GM18909 (cell line): ENCODE measurements around the gene LILRB2.
"Not testable (repeated sequence)": the region's sequence is repeated elsewhere in the genome, so short reads cannot be mapped to it uniquely, and the experiment has no call there.

Experiments
- ATAC-seq: cut with Tn5 transposase; IDR thresholded peaks from one replicate; pipeline ENCODE4 v1.9.1; 2021; ENCODE audit warnings: mild to moderate bottlenecking; ENCODE audit not compliant: unreplicated experiment, poor library complexity

Gene LILRB2

DNA sequence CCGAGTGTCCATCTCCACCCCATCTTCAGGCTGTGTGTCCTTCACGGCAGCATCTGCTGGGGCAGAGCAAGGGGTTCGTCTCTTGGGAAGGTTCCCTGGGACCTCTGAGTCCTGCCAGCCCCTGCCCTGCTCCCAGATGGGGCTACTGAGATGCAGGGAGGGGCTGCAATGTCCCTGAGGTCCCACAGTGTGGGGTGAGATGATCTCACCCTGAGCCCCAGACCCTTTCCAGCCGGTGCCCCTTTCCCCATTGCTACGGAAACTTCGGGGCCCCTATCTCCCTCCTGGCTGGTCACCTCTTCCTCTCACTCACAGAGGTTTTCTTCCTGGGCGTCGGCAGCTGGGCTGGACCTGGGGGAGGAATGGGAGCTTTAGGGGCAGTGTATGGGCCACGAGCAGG is 5.0 kb downstream of the LILRB2 start:
- ATAC-seq, result no peak

DNA sequence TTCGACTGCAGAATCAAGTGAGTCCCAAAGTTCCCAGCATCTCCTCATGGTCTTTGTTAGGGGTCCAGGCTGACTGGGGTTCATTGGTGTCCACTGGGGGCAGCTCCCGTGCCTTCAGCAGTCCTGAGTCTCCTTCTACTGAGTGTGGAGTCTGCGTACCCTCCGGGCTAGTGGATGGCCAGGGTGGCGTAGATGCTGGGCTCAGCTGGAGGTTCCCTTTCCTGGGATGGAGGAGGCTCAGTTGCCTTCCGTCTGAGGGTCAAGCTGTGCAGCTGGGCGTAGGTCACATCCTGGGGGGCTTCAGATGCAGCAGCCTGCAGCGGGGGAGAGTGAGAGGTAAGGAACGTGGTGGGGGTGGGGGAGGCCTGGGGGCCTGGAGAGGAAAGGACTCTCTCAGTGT is 6.4 kb downstream of the LILRB2 start:
- ATAC-seq, result not testable (repeated sequence)

DNA sequence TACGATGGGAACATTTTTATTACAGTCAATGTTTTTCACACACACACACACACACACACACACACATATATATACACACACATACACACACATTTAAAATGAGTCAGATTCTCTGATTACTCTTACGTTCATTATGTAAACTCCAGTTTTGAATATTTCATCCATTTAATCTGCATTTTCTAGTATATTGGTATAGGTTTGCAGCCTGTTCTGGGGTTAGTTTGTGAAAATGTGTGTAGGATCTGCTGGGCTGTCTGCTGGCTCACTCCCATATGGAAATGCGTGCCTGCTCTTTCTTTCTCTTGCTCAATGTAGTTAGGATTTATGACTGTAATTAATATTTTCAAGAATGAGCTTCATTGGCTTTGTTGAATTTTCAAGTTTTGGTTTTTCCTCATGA is 7.1 kb downstream of the LILRB2 start:
- ATAC-seq, result no peak

DNA sequence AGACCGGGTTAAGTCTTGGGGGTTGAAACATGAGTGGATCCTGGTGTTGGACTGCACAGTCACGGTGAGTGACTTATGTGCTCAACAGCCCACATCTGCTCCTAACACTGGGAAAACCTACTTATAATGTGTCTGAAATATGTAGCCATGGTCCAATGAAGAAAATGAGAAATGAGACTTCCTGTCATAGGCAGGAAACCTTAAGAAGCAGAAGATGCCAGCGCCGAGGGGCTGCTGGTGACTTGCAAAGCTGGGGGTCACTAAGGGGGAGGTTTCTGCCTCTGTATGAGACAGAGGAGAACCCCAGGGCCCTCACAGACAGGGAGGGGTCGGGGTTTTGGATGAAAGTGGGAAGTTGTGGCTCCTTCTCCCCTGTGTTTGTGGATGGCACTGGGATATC is 8.7 kb downstream of the LILRB2 start:
- not testable (repeated sequence) for ATAC-seq

DNA sequence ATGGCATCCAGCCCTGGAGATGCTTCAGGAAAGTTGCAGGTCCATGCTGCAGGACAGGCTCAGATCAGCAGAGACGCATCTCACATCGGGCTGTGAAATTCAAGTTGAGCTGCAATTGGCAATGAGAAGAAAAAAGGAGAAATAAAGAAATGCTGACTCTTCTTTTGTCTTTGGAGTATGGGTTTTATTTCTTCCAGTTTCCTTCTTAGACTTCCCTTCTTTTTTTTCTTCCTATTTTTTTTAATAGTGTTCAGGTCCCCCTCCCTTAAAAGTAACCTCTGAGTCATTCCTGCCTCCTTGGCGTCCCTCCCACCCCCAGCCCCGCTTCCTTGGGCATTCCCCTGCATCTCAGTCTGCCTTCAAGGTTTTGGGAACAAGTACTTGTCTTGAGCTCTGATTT is 9.3 kb downstream of the LILRB2 start:
- ATAC-seq, result not testable (repeated sequence)

DNA sequence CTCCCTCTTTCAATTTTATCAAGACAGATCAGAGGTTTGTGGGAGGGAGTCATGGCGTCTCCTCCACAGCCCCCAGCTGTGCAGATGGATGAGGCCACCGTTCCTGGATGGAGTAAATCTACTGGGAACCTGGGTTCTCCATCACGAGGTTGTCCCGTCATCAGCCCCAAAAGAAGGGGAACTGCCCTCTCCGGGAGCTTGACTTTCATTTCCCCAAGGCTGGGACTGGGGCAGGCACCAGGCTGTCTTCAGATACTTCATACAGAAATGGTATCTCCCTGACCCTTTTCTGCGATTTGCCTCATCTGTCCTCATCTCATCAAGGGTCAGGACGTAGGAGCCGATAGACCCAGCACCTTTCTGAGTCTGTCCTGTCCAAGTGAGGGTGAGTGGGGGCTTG is 9.8 kb downstream of the LILRB2 start:
- ATAC-seq, result no peak

DNA sequence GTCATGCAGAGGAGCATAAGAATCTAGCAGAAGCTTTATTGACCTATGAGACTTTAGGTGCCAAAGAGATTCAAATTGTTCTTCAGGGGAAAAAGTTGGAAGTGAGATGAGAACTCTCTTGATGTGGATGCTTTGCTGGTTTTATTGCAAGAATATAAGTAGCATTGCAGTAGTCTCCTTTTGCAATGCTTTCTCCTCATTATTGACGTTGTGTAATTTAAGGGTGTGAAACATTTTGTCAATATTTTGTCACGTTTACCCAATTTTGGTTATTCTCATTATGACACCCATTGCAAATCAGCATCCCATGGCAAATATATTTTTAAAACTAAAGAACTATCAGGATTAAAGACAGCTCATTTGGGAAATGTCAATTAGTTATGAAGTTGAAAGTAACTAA is 12.0 kb downstream of the LILRB2 start:
- no peak for ATAC-seq

DNA sequence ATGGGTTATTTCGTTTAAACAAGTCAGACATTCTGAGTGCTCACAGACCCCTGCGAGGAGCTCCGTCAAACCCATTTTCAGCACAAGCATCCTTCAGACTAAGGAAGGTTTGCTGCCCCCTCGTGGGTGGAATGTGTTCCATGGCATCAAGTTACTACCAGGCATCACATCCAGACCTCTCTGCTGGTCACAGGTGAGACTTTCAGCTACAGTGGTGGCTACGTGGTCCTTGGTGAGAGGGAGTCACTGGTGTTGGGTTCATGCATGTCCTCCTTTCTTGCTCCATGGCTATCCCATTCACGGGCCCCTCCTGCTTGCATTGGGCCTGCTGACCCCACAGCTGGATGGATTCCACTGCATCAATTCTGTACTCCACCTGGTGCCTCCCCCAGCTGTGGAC is 14.8 kb downstream of the LILRB2 start:
- no peak for ATAC-seq

DNA sequence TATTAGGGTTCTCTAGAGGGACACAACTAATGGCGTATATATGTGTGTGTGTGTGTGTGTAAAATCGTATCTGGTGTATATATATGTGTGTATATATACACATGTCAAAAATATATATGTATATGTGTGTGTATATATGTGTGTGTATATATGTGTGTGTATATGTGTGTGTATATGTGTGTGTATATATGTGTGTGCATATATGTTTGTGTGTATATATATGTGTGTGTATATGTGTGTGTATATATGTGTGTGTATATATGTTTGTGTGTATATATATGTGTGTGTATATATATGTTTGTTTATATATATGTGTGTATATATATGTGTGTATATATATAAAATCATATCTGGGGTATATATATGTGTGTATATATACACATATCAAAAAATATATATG is 18.4 kb downstream of the LILRB2 start:
- no peak for ATAC-seq

DNA sequence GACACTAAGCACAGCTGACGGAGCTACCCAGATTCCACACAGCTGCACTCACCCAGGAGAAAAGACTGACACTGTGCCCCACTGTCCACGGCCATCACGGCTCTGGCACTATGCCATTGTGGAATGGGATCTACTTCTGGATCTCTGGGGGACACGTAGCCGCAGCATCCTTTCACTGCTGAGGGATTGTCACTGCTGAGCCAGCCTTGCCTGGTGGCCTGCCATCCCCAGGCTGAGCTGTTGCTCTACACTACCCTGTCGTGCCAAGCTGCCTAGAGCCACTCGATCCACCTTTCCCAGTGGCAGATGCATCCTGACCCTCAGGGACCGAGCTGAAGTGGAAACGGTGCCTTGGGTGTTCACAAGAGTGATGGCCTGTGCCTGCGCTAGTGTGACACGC is 18.8 kb downstream of the LILRB2 start:
- no peak for ATAC-seq

DNA sequence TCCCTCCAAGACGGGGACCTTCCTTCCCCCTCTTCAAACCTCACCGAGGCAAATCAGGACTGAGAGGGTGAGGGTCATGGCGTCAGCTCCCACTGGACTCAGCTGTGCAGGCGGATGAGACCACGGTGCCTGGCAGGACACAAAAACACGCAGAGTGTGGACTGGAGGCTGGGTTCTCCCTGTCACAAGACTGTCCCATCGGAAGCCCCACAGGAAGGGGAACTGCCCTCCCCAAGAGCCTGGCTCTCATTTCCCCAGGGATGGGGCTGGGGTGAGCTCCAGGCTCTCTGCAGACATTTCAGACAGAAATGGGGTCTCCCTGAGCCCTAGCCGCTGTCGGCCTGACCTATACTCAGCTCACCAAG is 23.8 kb downstream of the LILRB2 start, which contains the start of gene LILRB5:
LILRB5 (minus strand) TSS at position 158 of the 365 bp plus-strand sequence; CDS start at position 78, 80 bp downstream.
- ATAC-seq, result no peak

DNA sequence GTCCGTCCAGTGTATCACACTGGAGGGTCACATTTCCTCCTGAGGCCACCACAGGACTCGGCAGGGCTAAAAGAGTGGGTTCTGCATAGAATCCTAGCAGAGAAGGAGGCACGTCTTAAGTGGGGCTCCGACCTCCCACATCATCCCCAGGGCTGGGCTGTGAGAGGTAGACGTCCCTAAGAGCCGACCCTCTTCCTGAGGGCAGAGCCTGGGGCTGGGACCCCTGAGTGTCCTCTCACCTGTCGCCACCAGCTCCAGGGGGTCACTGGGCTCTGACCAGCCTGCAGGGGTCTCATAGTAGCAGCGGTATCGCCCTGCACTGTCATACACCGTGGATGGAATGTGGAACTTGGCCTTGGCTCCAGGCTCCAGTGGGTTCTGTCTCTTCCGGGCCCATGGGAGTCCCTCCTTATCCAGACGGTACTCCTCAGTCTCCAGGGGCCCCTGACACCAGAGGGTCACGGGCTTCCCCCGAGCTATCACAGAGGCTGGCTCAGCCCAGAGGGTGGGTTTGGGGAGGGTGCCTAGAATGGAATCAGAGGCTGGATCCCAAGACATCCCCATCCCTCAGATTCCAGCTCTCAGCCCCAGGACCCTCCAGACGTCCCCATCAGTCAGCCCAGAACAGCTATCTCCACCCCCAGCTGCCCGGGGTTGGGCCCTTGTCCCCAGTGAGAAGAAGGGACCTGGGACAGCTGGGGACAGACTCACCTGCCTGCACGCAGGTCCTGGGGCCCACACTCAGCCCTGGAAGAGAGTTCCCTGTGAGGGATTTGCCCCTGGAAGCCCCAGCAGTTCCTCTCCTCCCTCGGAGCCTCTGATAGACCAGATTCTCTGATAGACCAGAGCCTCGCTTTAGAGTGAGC is 24.4 kb downstream of the LILRB2 start:
- ATAC-seq, result no peak

DNA sequence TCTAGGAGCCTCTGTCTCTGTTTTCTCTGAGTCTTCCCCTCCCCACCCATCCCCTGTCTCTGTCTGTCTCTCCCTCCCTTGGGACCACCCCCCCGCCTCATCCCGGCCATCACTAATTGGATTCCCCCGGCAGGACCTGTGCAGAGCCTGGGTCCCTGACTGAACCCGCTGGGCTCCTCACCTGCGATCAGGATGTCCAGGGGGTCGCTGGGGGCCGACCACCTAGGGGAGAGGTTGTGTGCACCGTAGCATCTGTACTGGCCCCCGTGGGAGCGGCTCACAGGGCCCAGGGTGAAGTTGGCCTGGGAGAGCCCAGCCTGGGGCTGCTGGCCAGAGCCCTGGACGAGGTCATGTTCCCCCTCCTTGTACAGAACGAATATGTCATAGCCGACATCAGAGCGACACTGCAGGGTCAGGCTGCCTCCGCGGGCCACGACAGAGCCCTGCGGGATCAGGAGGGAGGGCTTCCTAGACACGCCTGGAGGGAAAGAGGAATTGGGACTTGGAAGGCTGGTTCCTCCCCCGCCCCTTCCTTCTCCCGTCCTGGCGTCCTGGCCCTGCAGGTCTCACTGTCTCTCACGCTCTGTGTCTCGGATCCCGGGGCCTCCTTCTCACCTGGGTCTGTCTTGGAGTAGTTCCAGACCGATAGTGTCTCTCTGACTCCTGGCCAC is 25.7 kb downstream of the LILRB2 start:
- no peak for ATAC-seq

DNA sequence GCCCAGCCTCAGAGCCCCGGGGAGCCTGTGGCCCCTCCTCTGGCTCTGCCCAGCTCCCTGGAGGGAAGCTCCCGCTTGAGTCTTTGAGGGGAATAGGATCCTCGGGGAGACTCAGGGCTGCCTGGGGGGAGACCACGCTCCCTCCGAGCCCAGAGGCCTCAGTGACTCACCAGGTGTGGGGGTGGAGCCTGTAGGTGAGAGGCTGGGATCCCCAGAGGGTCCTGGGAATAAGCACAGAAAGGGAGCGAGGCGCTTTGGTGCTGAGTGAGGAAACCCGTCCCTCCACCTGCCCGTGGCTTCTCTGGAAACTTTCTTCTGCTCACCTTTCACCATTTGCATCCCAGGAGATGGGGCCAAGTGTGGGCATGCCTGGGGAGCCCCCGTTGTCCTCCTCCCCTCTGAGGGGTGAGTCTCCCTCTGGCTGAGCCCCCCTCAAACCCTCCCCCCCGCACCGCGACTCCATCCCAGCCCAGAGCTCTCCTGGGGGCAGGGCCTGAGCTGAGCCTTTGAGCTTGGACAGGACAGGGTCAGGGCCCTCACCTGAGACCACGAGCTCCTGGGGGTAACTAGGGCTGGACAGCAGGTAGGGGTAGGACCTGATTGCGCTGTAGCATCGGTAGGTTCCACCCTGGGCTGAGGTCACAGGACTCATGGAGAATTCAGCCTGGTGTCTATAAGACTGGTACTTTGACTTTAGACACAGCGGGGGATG is 26.6 kb downstream of the LILRB2 start:
- no peak for ATAC-seq

DNA sequence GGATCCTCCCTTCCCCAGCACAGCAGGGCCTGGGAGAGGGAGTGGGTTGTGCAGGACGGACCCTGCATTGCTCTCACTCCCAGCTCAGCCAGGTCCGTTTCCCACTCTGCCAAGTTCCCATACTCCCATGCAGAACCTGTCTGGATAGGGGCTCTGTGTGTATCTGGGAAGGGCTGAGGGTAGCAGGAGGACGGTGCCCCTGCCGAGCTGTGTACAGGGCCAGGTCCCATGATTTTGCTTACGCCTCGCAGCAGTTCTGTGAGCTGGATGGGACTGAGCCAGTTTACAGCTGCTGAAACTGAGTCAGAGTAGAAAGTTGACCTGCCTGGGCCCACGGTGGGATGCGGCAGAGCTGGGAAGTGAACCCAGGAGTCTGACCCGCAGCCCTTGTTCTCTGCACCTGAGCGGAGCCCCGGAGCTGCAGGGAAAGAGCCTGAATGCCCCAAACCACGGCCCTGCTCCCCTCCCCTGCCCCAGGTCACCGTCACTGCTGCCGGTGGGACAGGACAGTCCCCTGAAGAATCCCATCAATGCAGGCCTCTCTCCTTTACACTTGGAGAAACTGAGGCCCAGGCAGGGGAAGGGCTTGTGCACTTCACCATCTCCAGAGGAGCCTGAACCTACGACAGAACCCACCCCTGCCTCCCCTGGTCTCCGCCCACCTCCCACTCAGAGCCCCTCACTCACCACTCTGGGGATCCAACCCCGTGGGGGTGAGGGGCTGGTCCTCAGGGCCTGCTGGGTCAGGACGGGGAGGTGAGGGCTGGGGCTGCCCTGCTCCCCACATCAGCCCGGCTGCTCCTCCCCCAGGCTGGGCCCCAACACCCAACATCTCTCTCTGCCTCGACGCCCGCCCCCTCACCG is 27.3 kb downstream of the LILRB2 start:
- ATAC-seq, result no peak

DNA sequence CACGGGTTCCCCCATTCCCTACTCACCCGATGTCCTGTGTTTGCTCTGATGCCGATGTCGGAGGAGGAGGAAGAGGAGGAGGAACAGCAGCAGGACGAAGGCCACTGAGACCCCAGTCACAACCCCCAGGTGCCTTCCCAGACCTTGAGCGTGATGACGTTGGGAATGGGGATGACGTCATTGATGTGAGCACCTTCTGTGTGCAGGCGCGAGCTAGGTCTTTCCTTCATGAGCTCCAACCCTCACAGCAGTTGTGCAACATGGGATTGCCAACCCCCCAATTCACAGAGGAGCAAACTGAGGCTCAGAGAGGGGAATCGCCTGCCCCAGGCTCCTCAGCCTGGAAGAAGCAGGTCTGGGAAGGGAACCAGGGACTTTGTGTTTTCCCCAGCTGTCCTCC is 28.1 kb downstream of the LILRB2 start:
- no peak for ATAC-seq

DNA sequence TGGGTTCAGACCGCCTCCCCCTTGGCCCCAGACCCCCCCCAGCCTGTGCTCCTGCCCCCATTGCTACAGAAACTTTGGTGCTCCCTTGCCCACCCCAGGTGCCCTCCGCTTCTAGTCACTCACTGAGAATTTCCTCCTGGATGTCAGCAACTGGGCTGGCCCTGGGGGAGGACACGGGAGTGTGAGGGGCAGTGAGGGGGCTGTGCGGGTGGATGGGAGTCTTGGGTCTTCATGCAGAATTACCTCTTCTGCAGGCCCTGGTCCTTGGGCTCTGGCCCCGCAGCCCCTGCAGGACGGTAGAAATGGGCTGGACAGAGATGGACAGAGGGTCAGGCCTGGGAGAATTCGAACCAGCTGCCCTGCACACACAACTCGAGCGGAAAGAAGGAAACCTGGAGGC is 28.7 kb downstream of the LILRB2 start:
- ATAC-seq, result no peak

DNA sequence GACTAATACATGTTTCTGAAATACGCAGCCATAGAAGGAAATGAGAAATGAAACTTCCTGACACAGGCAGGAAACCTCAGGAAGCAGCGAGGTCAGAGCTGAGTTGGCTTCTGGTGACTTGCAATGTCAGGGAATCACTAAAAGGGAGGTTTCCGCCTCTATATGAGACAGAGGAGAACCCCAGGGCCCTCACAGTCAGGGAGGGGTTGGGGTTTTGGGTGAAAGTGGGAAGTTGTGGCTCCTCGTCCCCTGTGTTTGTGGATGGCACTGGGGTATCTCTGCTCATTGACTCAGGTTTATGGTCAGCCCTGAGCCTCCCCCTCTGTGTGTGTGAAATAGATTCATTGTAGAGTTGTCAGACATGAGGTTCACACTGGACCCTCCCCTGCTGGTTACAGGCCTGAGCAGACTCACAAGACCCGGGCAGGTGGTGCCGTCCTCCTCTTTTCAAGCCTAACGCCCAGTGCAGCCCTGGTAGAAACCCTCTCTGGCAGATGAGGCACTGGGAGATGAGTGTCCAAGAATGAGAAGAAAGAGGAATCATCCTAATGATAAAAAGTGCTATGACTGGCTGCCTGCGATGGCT is 32.8 kb downstream of the LILRB2 start:
- no peak for ATAC-seq

DNA sequence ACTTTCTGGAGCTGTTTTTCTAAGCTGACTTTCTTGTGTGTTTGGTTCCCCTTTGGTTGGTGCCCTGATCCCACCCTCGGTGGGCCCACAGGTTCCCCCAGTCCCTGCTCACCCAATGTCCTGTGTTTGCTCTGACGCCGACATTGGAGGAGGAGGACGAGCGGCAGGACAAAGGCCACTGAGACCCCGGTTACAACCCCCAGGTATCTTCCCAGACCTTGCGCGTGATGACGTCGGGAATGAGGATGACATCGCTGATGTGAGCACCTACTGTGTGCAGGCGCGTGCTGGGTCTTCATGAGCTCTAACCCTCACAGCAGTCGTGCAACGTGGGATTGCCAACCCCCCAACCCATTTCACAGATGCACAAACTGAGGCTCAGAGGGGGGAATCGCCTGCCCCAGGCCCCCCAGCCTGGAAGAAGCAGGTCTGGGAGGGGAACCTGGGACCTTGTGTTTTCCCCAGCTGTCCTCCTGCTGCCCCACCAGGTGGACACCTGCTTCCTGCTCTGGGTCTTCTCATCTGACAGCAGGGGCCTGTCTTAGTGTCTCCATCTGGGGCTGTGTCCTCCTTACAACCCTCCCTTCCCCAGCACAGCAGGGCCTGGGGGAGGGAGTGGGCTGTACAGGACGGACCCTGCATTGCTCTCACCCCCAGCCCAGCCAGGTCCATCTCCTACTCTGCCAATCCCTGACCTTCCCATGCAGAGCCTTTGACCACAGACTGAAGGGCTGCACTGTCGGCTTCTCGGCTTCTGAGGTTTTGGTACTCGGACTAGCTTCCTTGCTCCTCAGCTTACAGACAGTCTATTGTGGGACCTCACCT is 33.6 kb downstream of the LILRB2 start:
- ATAC-seq, result no peak
